NCI-H1930 (cell line): ENCODE results near the gene ZXDC.

Experiments
- DNase-seq, 2 experiments: peaks; one replicate each; lab custom pipeline; 2025; lab: John Stamatoyannopoulos, UW

ZXDC gene

GRCh38 chr3:126452213-126452612, 23.5 kb downstream of the ZXDC start:
- no peak for DNase-seq

- no peak for DNase-seq
Observed at GRCh38 chr3:126451511-126451910, 24.2 kb downstream of the ZXDC start.

GRCh38 chr3:126450744-126451143, 24.9 kb downstream of the ZXDC start:
- no peak for DNase-seq

- DNase-seq: no peak
Observed at GRCh38 chr3:126450219-126450618, 25.5 kb downstream of the ZXDC start.

- no peak for DNase-seq
Observed at GRCh38 chr3:126449621-126450051, 26.1 kb downstream of the ZXDC start.

GRCh38 chr3:126448893-126449180, 26.9 kb downstream of the ZXDC start:
- no peak for DNase-seq

GRCh38 chr3:126448136-126448892, 27.4 kb downstream of the ZXDC start:
- no peak for DNase-seq

GRCh38 chr3:126447456-126448106, 28.1 kb downstream of the ZXDC start:
- no peak for DNase-seq

GRCh38 chr3:126446791-126447190, 28.9 kb downstream of the ZXDC start:
- no peak for DNase-seq

- no peak for DNase-seq
Observed at GRCh38 chr3:126446301-126446700, 29.4 kb downstream of the ZXDC start.

- no peak for DNase-seq
Observed at GRCh38 chr3:126445506-126445905, 30.2 kb downstream of the ZXDC start.

- DNase-seq: no peak
Observed at GRCh38 chr3:126442856-126443242, 32.8 kb downstream of the ZXDC start.

GRCh38 chr3:126442094-126442855, 33.4 kb downstream of the ZXDC start:
- no peak for DNase-seq

GRCh38 chr3:126441256-126441880, 34.3 kb downstream of the ZXDC start:
- no peak for DNase-seq

- DNase-seq: no peak
Observed at GRCh38 chr3:126440709-126440995, 35.0 kb downstream of the ZXDC start.

- no peak for DNase-seq
Observed at GRCh38 chr3:126439968-126440708, 35.6 kb downstream of the ZXDC start.

GRCh38 chr3:126439346-126439967, 36.2 kb downstream of the ZXDC start:
- DNase-seq: no peak

GRCh38 chr3:126438746-126439145, 36.9 kb downstream of the ZXDC start:
- no peak for DNase-seq

- no peak for DNase-seq
Observed at GRCh38 chr3:126438186-126438585, 37.5 kb downstream of the ZXDC start.

GRCh38 chr3:126436826-126437717, 38.6 kb downstream of the ZXDC start:
- no peak for DNase-seq
